AG08396 (cell line): ENCODE measurements around the gene SLC6A8.
"Not testable (repeated sequence)": the region's sequence is repeated elsewhere in the genome, so short reads cannot be mapped to it uniquely, and the experiment has no call there.

ENCODE experiments used
- DNase-seq: peaks from one replicate; pipeline ENCODE4 v3.0.0; 2012; ENCODE audit warnings: low spot score, mixed read lengths

The SLC6A8 gene

DNA sequence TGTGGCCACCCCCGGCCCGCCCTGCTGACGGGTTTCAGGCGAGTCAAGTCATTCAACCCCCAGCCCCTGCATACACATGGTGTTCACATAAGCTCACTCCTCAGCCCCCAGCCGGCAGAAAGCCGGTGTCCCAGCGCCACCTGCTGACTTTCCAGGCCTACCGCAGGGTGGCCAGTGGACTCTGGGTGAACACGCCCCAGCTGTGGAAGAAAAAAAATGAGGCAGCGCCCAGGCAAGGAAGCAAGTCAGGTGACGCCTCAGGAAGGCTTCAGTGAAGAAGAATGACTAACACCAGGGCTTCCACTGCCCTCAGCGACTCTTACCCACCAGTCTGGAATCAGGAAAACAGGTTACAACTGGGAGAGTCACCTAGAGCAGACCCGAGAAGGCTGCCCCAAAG lies 20.7 kb downstream of the SLC6A8 start:
- DNase-seq = peak; percentile 75

DNA sequence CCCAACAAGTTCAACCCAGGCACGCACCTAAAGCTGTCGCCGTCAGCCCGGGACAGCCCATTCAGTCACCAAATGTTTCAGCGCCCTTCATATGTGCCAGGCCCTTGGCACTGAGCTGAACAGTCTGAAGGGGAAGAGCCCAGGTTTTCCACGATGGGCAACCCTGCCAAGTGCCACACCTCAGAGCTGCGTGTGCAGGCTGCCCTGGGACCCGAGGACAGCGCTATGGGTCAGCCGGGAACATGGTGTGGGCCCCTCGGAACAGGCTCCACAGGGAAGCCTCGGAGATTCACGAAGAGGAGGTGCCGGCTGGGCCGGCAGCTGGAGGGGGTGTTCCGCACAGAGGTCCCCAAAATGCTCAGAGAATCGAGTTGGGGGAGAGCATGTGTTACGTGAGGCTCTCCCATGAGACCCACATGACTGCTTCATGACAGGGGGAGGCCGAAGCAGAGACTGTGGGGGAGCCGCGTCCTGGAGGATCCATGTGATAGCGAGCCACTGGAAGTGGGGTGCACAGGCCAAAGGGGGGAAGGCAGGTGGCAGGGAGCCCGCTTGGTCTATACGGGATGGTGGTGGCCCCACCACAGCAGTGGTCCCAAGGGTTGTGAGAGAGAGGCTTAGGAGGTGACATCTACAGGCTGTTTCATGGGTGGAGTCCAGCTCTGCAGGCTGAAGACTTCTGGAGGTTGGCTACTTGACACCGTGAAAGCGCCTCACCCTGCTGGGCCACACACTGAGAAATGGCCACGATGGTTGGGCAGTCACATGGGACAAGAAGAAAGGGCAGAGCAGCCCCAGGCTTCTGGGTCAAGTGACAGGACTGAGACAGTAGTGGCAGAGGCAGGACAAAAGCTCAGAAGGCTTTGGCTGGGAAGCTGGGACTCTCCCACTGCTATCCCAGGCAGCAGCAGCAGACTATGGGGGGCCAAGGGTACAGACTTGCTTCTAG lies 22.3 kb downstream of the SLC6A8 start:
- no peak for DNase-seq

DNA sequence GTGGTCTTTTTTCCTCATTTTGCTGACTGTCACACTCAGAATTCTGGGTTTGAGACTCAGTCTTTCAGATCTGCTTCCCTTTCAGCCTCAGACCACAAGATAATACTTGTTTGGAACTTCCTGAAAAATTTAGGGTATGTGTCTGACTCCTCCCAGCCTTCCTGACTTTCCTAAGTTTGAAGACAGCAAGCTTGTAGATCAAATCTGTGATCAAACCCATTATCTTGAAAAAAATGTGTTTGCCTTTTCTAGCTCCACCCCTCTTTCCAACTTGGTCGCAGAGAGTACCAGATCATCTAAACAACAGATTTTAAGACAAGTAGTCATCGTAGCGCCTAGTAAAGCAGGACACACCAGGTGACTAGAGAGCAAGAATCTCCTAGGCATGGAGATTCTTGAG lies 26.5 kb downstream of the SLC6A8 start:
- DNase-seq = no peak

DNA sequence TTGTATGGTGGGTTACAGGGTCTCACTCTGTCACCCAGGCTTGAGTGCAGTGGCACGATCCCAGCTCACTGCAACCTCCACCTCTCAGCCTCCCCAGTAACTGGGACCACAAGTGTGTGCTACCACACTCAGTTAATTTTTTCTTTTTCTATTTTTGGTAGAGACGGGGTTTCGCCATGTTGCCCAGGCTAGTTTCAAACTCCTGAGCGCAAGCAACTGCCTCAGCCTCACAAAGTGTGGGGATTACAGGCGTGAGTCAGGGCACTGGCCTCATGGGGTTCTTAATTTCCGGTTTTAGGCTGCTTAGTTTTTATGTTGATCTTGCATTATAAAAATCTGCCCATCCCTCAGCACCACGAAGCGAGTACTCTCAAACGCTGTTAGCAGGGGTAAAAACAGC lies 29.7 kb downstream of the SLC6A8 start:
- no peak for DNase-seq

DNA sequence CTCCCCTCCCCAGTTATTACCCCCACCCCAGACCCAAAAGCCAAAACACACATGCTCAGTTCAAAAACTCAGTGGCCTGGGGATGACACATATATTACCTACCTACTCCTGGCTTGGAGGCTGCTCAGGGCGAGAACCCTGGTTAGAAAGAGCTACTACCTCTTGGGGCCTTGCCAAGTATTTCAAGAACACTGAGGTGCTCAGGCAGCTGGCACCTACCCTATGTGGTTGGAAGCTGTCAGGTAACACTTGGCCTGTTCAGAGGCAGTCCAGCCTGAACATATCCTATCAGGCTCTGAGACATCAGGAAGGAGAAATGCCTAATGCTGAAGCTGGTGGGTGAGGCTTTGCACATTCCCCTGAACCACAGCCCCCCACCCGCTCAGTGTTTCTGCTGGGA lies 31.5 kb downstream of the SLC6A8 start:
- DNase-seq = no peak

DNA sequence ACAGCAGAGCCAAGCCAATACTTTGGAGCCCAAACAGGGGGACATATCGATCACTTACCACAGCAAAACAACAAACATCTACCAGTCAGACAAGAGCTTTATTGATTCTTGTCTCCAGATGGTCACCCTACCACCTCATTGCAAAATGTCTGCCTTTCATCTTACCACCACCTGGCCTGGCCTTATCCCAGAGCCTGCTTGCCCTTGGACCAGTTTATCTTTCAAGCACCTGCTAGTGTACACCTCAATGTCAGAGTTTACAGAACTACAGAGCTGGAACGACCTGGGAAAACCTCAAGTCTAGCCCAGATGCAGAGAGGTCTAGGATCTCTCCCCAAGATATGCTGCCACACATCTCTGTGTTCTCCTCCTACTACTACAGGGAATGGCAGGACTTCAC lies 32.0 kb downstream of the SLC6A8 start:
- DNase-seq = no peak

DNA sequence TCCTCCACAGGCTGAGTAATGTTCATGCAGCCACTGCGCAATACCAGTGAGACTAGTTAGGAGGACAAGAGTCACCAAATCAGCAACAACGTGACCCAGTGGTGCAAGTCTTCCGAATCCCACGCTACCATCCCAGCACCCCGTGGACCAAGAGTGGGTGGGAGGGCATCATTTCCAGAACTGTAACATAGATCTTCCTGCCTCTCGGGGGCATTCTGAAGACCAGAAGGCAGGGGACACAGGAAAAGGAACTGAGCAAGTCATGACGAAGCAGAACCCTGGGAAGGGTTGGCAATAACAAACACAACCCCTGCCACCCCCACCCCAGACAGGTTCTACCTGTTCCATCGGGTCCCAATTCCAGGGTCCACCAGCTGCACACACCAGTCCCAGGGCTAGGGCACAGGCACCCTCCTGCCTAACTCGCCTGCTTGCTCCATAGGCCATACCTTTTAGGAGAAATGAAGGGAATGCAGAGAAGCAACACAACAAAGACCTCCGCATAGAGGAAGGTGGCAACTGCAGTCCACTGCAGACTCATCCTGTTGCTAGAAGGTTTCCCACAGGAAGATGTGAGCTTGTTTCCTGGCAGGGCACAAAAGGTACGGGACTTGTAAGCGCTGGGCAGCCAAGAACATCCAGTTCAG lies 35.1 kb downstream of the SLC6A8 start:
- no peak for DNase-seq

DNA sequence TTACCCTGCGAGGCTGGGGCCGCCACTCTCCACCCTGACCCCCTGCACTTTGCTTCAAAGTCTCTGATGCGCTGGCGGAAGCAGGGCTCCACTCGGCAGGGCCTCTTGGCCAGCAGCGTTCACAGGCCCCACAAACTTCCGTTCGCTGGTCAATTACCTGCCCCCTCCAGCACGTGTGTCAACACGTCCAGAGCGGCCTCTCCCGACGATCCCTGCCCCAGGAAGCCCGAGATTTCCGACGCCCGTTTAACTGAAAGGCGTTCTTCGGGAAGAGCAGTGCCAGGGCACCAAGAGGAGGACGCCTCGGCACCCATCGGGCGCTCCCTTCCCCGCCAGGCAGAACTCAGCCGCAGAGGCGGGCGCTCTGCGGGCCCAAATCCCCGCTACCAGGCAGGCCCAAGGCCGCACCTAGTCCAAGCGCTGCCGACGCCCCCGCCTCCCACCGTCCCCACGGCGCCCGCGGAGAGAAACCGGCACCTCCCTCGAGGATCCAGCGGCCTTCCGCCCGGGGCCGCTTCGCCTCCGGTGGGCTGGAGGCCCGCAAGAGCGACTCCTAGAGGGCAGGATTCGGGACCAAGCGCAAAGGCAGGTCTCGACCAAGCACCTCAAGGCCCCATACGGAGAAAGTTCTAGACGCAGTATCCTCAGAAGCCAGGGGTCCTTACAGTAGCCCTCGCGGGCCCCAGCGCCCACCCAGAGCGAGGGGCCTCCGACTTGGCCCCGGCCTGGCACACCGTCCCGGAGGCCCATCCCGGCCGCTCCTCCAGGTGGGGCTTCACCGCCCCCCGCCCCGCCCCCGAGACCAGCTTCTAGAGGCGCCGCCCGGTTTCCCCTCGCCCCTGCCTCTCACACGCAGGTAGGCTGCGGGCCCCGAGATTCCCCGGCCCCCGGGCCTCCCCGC lies 35.9 kb downstream of the SLC6A8 start:
- DNase-seq = peak; percentile 54

DNA sequence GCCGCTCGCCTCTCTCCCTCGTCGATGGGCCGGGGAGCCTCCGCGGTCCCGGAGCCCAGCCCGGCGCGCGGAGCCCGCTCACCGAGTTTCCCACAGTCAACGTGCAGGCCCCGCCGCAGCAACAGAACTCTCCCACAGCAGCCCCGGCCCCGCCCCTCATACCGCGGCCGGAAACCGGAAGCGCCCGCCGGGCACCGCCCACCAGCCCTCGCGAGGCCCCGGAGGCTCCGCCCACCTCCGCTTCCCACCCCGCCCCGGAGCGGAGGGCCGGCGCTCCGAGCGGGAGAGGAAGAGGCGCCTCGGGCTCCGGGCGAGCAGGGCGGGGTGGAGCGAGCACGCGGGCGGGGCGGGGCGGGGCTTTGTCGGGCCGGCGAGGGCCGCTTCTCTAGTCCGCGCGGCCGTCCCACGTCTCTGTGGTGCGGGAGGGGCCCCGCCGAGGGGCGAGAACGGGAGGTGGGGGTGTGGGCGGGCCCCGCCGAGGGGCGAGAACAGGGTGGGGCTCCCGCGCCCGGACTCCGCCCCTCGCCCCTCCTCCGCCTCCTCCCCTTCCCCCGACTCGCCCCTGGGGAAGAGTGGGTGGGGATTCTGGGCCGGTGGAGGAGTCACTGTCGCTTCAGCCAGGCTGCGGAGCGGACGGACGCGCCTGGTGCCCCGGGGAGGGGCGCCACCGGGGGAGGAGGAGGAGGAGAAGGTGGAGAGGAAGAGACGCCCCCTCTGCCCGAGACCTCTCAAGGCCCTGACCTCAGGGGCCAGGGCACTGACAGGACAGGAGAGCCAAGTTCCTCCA lies 36.7 kb downstream of the SLC6A8 start, which contains the start of the genes ABCD1 and BCAP31:
TSS of gene ABCD1 (plus strand) at position 605 of the 787 bp plus-strand sequence. CDS start 411 bp downstream, outside the sequence.
TSS of gene BCAP31 (minus strand) at position 136 of the 787 bp plus-strand sequence. CDS start 1,143 bp downstream, outside the sequence.
- peak; percentile 96 for DNase-seq

DNA sequence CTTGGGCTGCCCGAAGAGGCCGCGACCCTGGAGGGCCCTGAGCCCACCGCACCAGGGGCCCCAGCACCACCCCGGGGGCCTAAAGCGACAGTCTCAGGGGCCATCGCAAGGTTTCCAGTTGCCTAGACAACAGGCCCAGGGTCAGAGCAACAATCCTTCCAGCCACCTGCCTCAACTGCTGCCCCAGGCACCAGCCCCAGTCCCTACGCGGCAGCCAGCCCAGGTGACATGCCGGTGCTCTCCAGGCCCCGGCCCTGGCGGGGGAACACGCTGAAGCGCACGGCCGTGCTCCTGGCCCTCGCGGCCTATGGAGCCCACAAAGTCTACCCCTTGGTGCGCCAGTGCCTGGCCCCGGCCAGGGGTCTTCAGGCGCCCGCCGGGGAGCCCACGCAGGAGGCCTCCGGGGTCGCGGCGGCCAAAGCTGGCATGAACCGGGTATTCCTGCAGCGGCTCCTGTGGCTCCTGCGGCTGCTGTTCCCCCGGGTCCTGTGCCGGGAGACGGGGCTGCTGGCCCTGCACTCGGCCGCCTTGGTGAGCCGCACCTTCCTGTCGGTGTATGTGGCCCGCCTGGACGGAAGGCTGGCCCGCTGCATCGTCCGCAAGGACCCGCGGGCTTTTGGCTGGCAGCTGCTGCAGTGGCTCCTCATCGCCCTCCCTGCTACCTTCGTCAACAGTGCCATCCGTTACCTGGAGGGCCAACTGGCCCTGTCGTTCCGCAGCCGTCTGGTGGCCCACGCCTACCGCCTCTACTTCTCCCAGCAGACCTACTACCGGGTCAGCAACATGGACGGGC lies 37.5 kb downstream of the SLC6A8 start:
- DNase-seq = no peak

DNA sequence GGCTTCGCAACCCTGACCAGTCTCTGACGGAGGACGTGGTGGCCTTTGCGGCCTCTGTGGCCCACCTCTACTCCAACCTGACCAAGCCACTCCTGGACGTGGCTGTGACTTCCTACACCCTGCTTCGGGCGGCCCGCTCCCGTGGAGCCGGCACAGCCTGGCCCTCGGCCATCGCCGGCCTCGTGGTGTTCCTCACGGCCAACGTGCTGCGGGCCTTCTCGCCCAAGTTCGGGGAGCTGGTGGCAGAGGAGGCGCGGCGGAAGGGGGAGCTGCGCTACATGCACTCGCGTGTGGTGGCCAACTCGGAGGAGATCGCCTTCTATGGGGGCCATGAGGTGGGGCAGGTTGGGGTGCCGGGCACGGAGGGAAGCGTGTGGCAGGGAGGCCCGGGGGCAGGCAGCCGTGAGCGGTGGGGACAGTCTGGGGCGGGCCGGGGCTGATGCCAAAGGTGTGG lies 38.1 kb downstream of the SLC6A8 start:
- DNase-seq = no peak

DNA sequence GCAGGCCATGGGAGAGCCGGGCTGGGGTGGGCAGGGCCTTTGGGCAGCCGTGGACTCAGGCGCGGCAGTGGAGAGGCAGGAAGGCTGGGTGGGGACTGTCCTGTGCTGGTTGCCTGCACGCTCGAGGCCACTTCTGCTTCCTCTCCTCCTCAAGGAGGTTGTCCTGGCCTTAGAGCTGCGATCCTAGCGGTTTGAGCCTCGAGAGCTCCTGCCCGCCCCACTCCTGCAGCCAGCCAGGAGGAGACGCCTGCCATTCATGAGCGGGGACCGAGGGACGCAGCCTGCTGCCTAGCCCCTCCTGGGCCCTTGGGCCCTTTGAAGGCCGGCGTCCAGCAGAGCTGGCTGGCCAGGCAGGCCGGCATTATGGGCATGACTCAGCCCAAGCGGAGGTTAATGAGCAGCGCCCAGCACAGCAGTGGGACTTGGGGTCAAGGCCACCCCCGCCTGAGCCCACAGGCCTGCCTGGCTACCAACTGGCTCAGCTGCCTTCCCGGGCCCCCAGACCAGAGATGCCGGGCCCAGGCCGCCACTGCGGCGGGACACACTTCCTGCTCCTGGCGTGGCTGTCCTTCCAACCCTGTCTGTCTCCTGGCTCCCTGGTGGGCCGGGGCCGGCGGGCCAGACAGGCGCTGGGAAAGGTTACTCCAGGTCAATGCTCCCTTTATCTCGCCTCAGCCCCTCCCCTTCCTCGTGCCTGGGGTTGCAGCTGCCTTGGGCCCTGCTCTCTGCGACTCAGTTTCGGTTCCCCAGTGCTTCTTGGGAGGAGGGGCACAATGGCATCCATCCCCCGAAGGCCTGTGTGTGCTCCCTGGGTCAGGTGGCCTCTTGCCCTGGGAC lies 38.8 kb downstream of the SLC6A8 start:
- peak; percentile 55 for DNase-seq

DNA sequence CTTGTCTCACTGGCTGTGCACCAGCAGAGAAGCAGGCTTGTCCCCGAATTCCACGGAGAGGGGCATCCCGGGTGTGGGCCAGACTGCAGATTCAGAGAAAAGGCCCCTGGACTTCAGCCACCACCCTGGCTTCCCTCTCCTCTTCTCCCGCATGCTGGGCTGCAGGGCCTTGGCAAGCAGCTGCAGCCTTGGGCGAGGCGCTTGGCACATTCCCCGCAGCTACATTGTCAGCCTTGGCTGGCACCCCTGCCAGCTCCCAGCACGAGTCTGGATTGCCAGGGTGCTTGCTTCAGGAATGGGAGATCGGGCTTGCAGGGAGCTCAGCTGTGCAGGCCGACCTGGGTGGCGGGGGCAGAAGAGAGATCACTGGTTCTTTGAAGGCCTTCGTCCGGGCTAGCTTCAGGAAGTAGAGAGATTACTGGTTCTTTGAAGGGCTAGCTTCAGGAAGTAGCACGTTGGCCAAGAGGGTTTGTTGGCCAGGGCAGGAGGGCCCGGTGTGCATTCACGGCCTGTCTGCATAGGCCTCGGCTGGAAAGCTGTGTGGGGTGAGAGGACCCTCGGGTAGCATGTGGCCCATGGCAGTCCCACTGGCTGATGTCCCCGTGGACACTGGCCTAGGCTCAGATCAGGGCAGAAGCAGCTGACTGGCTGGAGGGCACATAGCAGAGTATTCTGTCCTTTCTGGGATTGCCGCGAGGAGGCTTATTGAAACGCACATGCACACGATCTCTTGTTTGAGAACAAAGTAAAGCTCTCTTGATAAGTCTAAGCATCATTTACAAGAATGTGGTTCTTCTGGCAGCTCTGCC lies 39.6 kb downstream of the SLC6A8 start:
- peak; percentile 39 for DNase-seq

DNA sequence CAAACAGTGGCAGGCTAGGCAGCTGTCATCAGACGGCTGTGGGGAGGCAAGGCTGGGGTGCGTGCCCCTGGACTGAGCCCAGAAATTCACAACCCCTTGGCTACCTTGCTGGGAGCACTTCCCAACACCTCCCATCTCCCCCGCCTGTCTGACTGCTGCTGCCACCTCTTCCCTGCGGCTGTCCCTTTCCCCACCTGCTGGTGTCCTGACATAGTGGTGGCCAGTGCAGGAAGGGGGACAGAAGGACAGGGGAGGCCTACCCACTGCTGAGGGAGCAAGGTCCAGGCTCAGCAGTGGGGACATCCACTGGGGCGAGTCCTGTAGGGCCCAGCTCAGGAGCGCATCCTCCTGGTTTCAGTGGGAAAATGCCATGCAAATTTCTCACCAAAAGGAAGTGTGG lies 40.4 kb downstream of the SLC6A8 start:
- DNase-seq = no peak

DNA sequence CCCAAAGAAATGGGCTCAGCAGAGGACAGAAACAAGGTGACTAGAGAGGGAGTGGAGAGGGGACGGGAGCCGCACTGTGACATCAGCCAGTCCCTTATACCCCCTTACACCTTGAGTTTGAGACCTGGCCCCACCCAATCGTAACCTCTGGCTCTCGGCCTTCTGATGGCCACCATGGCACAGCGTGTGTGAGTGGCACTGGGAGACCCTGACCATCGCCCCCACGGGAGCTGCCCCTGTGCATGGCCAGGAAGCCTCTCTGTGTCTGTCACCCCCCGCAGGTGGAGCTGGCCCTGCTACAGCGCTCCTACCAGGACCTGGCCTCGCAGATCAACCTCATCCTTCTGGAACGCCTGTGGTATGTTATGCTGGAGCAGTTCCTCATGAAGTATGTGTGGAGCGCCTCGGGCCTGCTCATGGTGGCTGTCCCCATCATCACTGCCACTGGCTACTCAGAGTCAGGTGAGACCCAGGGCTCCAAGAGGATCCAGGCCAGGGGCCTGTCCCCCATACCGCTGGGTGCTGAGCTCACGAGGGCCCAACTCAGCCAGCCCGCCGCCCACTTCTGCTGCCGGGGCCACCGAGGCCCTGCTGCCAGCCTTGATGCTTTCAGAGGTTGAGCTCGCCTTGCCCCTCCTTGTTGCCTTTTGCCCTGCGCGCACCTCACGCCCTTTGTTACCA lies 41.4 kb downstream of the SLC6A8 start:
- no peak for DNase-seq

DNA sequence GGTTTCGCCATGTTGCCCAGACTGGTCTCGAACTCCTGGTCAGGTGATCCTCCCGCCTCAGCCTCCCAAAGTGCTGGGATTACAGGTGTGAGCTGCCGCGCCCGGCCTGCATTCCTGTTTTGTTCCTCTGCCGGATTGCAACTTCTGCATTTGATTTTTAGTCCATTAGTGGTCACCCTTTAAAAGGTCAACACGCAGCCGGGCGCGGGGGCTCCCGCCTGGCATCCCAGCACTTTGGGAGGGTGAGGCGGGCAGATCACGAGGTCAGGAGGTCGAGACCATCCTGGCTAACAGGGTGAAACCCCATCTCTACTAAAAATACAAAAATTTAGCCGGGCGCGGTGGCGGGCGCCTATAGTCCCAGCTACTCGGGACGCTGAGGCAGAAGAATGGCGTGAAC lies 42.4 kb downstream of the SLC6A8 start:
- not testable (repeated sequence) for DNase-seq

DNA sequence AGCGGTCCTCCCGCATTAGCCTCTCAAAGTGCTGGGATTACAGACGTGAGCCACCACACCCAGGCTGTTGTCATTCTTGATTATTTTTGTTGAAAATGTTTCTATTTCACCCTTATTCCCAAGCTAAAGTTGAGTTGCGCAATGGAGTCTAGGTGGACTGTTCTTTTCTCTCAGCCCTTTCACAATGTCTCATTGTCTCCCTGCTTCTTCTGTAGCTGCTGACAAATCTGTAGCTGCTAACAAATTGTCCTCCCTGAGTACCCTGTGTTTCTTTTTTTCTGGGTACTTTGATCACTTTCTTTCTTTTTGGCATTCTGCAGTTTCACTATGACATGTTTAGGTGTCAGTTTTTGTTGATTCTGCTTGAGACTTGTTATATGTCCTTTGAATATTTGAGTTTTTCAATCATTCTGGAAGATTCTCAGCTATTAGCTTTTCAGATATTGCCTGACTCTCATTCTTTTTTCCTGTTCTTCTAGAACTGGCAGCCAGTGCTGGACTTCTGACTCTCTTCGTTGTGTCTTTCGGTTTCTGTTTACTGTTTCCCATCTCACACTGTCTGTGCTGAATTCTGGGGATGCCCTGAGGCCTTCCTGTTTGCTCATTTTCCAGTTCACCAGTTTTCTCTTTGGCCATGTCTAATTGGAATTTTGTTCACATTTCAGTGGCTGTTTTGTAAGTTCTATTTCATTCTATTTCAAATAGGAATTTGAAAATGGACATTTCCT lies 43.6 kb downstream of the SLC6A8 start:
- DNase-seq = no peak
